Gastrocnemius medialis (tissue), 4 donors: Measurements from ENCODE around the gene FAM222B. TPM values are rescaled to one million over a fixed set of nuclear protein-coding genes. Genes with fewer than 3 reads are reported as not detected.
A peak's percentile ranks its signal among the peaks of the same experiment; 100 is the strongest.

Experiments
- ATAC-seq, 2 donors: fragments of 150-250 bp; one replicate each; pipeline ENCODE4 v1.9.1; 2016
- DNase-seq, 2 donors: peaks; one replicate each; pipeline ENCODE4 v3.0.0-alpha.2; 2019
- H3K27ac ChIP-seq, 4 donors: fragments of 200-600 bp; sonication (generic); 1 replicate in 1 of 4; 2 replicates in 3 of 4; pipeline ENCODE4 v1.5.1; 2016 to 2018; ENCODE audit warnings: mild to moderate bottlenecking in 2 of 4, moderate library complexity in 1 of 4
- H3K27me3 ChIP-seq, 3 donors: fragments of 200-600 bp; sonication (generic) in 2 of 3; 1 replicate in 1 of 3; 2 replicates in 2 of 3; pipeline versions ENCODE4 v1.5.1 to v1.6.0; 2016 to 2019; ENCODE audit warnings: mild to moderate bottlenecking in 1 of 3, moderate library complexity in 1 of 3
- H3K36me3 ChIP-seq, 2 donors: fragments of 200-600 bp; sonication (generic) in 1 of 2; one replicate each; pipeline ENCODE4 v1.5.1; 2017 to 2018
- H3K4me1 ChIP-seq, 2 donors: fragments of 200-600 bp; sonication (generic) in 1 of 2; one replicate each; pipeline ENCODE4 v1.5.1; 2016 to 2017; ENCODE audit warnings: mild to moderate bottlenecking in 2 of 2
- H3K4me3 ChIP-seq, 4 donors: fragments of 200-600 bp; sonication (generic) in 3 of 4; 1 replicate in 1 of 4; 2 replicates in 3 of 4; pipeline ENCODE4 v1.5.1; 2016 to 2019; ENCODE audit warnings: mild to moderate bottlenecking in 2 of 4
- H3K9me3 ChIP-seq, 3 donors: fragments of 200-600 bp; sonication (generic) in 2 of 3; 1 replicate in 1 of 3; 2 replicates in 2 of 3; pipeline ENCODE4 v1.5.1; 2016 to 2019
- POLR2A ChIP-seq, 2 donors: fragments of 450-650 bp; IDR thresholded peaks; one replicate each; pipeline ENCODE4 v1.6.1; 2017; ENCODE audit warnings: antibody characterized with exemption in 2 of 2, mild to moderate bottlenecking in 2 of 2, moderate library complexity in 2 of 2
- in situ Hi-C, 4 donors: fragments of 200-750 bp; cut with MboI; loops; one replicate each; pipeline versions ENCODE4 v1.15.0 to v1.8.0; 2017; ENCODE audit warnings: low sequenced_read_pairs in 4 of 4
- intact Hi-C: fragments of 100-400 bp; cut with DNase I; formaldehyde crosslinking; loops from one replicate; pipeline ENCODE4 v1.15.1; 2023; ENCODE audit warnings: low total_unique reads
- total RNA-seq, 4 donors: library from RNA; depleted of rRNA; stranded (reverse); fragments of >200 nt; gene quantifications; one replicate each; pipeline versions ENCODE4 v1.1.0 to v1.2.3, GENCODE V29; 2016
- TF ChIP-seq, protein P1 (sequence below), 5 experiments: fragments of 450-650 bp in 3 of 5; fragments of 200-600 bp in 2 of 5; sonication (generic) in 2 of 5; IDR thresholded peaks in 4 of 5; conservative IDR thresholded peaks in 1 of 5; 1 replicate in 4 of 5; 2 replicates in 1 of 5; pipeline ENCODE4 v1.5.1; 2016 to 2019; ENCODE audit warnings: antibody characterized with exemption in 5 of 5, mild to moderate bottlenecking in 3 of 5, moderate library complexity in 3 of 5

FAM222B gene
- total RNA-seq, 4 donors from 2014 or later: 36.2 to 82.6 (median 66.8) TPM

DNA sequence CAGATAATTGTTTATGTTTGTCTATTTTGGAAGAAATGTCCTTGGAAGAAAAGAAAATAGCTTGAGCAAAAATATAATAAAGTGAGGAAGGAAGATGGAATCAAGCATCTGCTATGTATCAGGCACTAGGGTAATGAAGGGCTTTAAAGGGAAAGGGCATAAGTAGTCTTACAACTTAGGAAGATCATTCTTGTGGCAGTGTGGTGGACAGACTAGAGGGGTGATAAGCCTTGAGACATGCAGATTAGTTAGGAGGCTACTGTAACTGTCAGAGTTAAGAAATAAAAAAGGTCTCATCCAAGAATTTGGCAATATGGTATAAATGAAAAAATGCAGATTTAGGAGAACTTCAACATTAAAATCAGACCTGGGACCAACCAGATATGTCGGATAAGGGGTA lies 14.9 kb downstream of the FAM222B start:
- Histone ChIP-seq H3K9me3 (no peaks in the 10 kb centered on the region), H3K4me1 (no peaks in the 10 kb centered on the region), H3K36me3 (no peaks in the 10 kb centered on the region), H3K4me3 (no peak overlapping the region), H3K27ac (no peak overlapping the region), H3K27me3 (no peaks in the 10 kb centered on the region)
- ATAC-seq (no peak), DNase-seq (no peak)
- TF ChIP-seq, protein P1, sequence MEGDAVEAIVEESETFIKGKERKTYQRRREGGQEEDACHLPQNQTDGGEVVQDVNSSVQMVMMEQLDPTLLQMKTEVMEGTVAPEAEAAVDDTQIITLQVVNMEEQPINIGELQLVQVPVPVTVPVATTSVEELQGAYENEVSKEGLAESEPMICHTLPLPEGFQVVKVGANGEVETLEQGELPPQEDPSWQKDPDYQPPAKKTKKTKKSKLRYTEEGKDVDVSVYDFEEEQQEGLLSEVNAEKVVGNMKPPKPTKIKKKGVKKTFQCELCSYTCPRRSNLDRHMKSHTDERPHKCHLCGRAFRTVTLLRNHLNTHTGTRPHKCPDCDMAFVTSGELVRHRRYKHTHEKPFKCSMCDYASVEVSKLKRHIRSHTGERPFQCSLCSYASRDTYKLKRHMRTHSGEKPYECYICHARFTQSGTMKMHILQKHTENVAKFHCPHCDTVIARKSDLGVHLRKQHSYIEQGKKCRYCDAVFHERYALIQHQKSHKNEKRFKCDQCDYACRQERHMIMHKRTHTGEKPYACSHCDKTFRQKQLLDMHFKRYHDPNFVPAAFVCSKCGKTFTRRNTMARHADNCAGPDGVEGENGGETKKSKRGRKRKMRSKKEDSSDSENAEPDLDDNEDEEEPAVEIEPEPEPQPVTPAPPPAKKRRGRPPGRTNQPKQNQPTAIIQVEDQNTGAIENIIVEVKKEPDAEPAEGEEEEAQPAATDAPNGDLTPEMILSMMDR (IDR thresholded peaks at IDR 0.05 in 4 of 5, conservative IDR thresholded peaks at IDR 0.05 in 1 of 5): no peak
- TF ChIP-seq POLR2A (IDR thresholded peaks at IDR 0.05): no peak
- in situ Hi-C loops (loop anchor here in 1 of 4 donors (10.0 kb wide), 1 partner anchor 63 kb away; no protein-coding TSS in a partner anchor), intact Hi-C loops (no loop called here)

DNA sequence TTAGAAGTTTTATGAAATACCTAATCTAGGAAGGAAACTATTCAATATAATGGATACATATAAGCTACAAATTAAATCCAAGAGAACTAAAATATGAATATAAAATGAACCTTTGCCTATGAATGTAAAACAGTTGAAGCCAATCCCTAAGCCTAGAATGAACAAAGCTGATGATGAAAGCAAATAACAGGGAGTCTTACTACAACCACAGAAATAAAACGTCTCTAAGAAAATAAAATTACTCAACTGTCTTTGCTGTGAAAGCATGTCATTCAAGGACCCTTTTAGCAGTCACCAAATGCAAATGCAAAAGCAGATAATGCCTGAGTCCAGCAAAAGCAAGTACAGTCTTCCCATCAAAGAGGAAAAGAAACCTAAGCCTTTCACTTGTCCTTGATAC lies 23.0 kb downstream of the FAM222B start:
- no peaks in the 10 kb centered on the region for H3K27me3 ChIP-seq
- DNase-seq: no peak
- intact Hi-C loops: no loop called here
- peaks cover 19 to 22% of the 10 kb centered on the region in 2 donors for H3K4me1 ChIP-seq
- no peak for ATAC-seq
- no peaks in the 10 kb centered on the region for H3K36me3 ChIP-seq
- no peak overlapping the region for H3K4me3 ChIP-seq
- H3K9me3 ChIP-seq: no peaks in the 10 kb centered on the region
- TF ChIP-seq POLR2A (IDR thresholded peaks at IDR 0.05): no peak
- TF ChIP-seq, protein P1 (IDR thresholded peaks at IDR 0.05 in 4 of 5, conservative IDR thresholded peaks at IDR 0.05 in 1 of 5): no peak
- in situ Hi-C loops: no loop called here
- peak overlapping the region in 3 of 4 donors; percentile 13 to 36 (median 29) for H3K27ac ChIP-seq

DNA sequence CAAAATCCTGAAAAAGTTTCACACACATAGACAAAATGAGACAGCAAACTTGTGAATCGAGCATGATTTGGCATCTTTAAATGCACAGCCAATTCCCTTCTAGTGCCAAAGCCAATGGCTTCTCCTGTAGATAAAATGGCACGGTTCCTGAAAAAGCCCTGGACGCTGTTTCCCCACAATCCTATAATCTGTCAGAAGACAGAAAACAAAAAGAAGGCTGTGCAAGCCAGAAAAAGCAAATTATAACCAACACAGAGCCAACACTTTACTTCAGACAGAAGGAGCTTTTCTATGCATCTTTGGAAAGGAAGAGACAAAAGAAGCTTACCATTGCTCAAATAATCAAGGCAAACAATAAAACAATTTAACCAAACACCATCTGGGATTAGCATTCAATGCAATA lies 23.8 kb downstream of the FAM222B start:
- intact Hi-C loops (no loop called here), in situ Hi-C loops (no loop called here)
- ATAC-seq (no peak), DNase-seq (no peak)
- H3K9me3 ChIP-seq: no peaks in the 10 kb centered on the region
- no peak overlapping the region for H3K4me3 ChIP-seq
- H3K4me1 ChIP-seq: peaks cover 19 to 22% of the 10 kb centered on the region in 2 donors
- H3K27ac ChIP-seq: peak overlapping the region in 2 of 4 donors; percentile 29 to 36
- no peaks in the 10 kb centered on the region for H3K36me3 ChIP-seq
- H3K27me3 ChIP-seq: no peaks in the 10 kb centered on the region
- TF ChIP-seq, protein P1 (IDR thresholded peaks at IDR 0.05 in 4 of 5, conservative IDR thresholded peaks at IDR 0.05 in 1 of 5): no peak
- no peak for TF ChIP-seq POLR2A (IDR thresholded peaks at IDR 0.05)

DNA sequence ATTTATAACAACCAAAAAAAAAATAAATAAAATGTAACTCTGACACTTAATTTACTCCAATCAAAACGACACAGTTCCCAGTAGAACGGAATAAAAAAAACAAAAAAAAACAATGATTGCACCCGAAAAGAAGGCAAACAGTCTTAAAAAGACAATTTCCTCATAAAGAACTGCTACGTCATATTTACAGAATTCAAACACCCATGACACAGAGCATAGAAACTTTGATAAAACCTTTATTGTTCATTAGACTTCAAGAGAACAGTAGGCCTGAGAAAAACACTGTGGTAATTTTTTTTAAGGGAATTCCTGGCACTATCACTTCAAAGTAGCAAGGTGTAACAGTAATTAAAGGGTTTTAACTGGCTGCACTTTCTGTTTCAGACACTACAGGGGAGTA lies 26.1 kb downstream of the FAM222B start:
- Histone ChIP-seq H3K4me3 (no peak overlapping the region), H3K27ac (no peak overlapping the region), H3K9me3 (no peaks in the 10 kb centered on the region), H3K4me1 (peaks cover 22 to 23% of the 10 kb centered on the region in 2 donors), H3K36me3 (no peaks in the 10 kb centered on the region), H3K27me3 (no peaks in the 10 kb centered on the region)
- in situ Hi-C loops: no loop called here
- TF ChIP-seq, protein P1 (IDR thresholded peaks at IDR 0.05 in 4 of 5, conservative IDR thresholded peaks at IDR 0.05 in 1 of 5): no peak
- TF ChIP-seq POLR2A (IDR thresholded peaks at IDR 0.05): no peak
- DNase-seq (no peak), ATAC-seq (no peak)
- intact Hi-C loops: no loop called here
